LNCAP (cell line): ENCODE measurements around the gene TTC21B.

Experiments
- CTCF ChIP-seq: fragments of 450-650 bp; IDR thresholded peaks from 2 replicates; pipeline ENCODE4 v1.5.1; 2017; ENCODE audit warnings: mild to moderate bottlenecking

The TTC21B gene

GRCh38 chr2:165893556-165893955, 60.0 kb downstream of the TTC21B start:
- TF ChIP-seq CTCF: no peak

DNA sequence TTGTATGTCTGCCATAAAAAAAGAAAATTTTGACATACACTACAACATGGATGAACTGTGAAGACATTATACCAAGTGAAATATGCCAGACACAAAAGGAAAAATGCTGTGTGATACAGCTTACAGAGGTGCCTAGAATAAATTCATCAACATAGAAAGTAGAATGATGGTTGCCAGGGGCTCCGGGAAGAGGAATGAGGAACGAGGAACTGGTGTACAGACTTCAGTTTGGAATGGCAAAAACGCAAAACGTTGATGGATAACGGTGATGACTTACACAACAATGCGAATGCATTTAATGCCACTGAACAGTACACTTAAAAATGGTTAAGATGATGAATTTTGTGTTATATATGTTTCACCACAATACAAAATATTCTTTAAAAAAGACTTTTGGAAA, 61.0 kb downstream of the TTC21B start:
- TF ChIP-seq CTCF: no peak

DNA sequence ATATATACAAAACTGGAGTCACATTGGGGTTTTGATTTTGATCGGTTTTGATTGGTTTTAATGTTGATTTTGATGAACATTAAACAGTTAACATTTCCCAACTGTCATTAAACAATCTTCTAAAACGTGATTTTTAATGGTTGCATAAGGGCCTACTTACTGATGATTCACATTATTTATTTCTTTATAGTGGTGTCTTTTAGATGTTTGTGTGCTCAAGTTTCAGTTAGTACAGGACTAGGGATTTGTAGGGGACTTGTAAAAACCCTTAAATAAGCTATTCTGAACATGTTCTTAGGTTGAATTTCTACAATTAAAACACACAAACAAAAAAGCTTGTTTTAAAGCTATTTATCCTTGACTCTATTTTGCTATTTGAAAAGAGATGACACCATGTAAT, 61.6 kb downstream of the TTC21B start:
- TF ChIP-seq CTCF: no peak

DNA sequence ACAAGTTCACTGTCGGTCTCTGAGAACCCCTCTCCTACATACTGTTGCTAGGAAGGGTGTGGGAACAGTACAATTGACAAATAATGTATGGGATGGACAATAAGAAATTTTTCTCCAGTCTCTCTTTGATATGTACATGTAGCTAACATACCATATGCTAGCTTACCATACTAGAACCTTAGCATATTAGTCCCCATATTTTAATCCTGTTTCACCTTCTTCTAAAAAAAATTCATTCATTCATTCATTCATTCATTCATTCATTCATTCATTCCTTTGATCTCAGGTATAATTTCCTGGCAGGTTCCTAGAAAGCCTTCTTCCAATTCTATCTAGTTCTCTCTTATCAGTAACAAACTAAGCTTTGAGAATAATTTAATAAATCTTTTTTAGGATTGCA, 62.2 kb downstream of the TTC21B start:
- TF ChIP-seq CTCF: no peak

DNA sequence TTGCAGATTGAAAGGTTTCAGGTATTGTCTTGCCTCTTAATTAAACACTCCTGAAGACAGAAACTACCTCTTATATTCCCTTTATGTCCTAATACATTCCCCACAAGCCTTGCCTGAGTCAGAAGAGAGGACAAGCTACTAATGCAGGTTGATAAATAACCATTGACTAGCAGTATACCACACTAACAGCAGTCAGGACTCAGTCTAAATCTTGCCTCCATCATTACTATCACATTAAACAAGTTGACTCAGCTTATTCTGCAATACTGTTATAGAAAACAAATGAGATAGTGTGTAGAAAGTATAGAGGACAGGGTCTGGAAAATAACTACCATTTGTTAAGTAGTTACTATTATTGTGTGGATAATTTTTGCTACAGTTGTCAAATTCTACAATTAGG, 63.8 kb downstream of the TTC21B start:
- TF ChIP-seq CTCF: no peak

GRCh38 chr2:165889158-165889557, 64.4 kb downstream of the TTC21B start:
- TF ChIP-seq CTCF: no peak

DNA sequence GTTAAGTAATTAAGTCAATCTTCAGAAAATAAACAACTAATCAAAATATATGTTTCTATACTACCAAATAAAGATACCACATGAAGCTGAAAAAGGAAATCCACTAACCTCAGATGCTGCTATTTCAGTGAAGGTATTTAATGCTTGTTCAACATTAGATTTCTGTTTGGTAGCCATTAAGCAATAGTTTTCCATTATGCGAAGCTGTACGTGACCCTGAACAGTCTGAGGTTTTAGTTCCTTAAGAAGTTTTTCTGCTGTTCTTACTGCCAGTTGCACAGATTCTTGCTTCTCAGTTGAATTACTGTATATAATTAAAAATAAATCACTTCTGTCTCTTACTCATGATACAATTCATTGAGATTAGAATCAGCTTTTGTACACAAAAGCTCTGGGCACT, 65.4 kb downstream of the TTC21B start:
- no peak for TF ChIP-seq CTCF

GRCh38 chr2:165886487-165887146, 67.0 kb downstream of the TTC21B start:
- no peak for TF ChIP-seq CTCF
